ENCODE data around the gene CUL4A. TPM values are rescaled to one million over a fixed set of nuclear protein-coding genes. Genes with fewer than 3 reads are reported as not detected.

Gene CUL4A
- total and polyA plus RNA-seq, 2 donors (not counting 1 experiment from before 2014, with no cell fraction given), result 37.5 to 80.4 TPM

GRCh38 chr13:113223070-113223469 lies 13.7 kb downstream of the CUL4A start:
- CTCF ChIA-PET, result no interaction called here
- WGBS (ENCODE audit: insufficient coverage), result 98% methylated on average over 7 of the region's 7 CpGs
- DNase-seq (no peak), ATAC-seq (ENCODE audit: low read depth) (no peak)
- peaks cover 58% of the 10 kb centered on the region for H3K79me2 ChIP-seq (ENCODE audit: control insufficient read depth, insufficient read depth, low read length)
- Mint-ChIP-seq H3K27me3 (no peaks in the 10 kb centered on the region), H3K27ac (no peak overlapping the region), H3K9me3 (ENCODE audit: insufficient read depth) (no peaks in the 10 kb centered on the region), H3K4me3 (no peak overlapping the region), H3K4me1 (peaks cover 3% of the 10 kb centered on the region)
- POLR2A ChIA-PET, result no interaction called here
- no peak overlapping the region for H3K9ac ChIP-seq (ENCODE audit: low read length)
- no peak overlapping the region for H3K27ac ChIP-seq (ENCODE audit: low read length in 2 of 2)
- TF ChIP-seq CTCF (IDR thresholded peaks at IDR 0.05), result no peak
- no peak for TF ChIP-seq EZH2 (IDR thresholded peaks at IDR 0.05; ENCODE audit: borderline replicate concordance, insufficient read depth, low read depth, low read length, poor library complexity, severe bottlenecking)
- no peaks in the 10 kb centered on the region for H3K27me3 ChIP-seq (replicated peaks in 1 of 4; ENCODE audit: control extremely low read depth in 1 of 4, control insufficient read depth in 3 of 4, insufficient read depth in 4 of 4, low read length in 3 of 4)
- no peak overlapping the region for H3K4me2 ChIP-seq (replicated peaks; ENCODE audit: low read depth, low read length, poor library complexity, severe bottlenecking)
- no peak overlapping the region for H3K4me3 ChIP-seq (ENCODE audit: control extremely low read depth in 1 of 5, extremely low read depth in 1 of 5, insufficient read depth in 1 of 5, low read depth in 2 of 5, low read length in 4 of 5)
- peaks cover 0 to 76% of the 10 kb centered on the region in 2 experiments for H3K36me3 ChIP-seq (replicated peaks in 1 of 2; ENCODE audit: control extremely low read depth in 1 of 2, control insufficient read depth in 1 of 2, extremely low read depth in 1 of 2, insufficient read depth in 2 of 2, low read length in 1 of 2)
- no peaks in the 10 kb centered on the region for H3K4me1 ChIP-seq (ENCODE audit: control insufficient read depth in 2 of 2, insufficient read depth in 2 of 2, low read length in 2 of 2)
- intact Hi-C loops (cut with micrococcal nuclease), result no loop called here
- peaks cover 72% of the 10 kb centered on the region for H4K20me1 ChIP-seq (ENCODE audit: control insufficient read depth, insufficient read depth, low read length, poor library complexity, severe bottlenecking)
- H2AFZ ChIP-seq (ENCODE audit: insufficient read depth, low read depth, low read length, poor library complexity, severe bottlenecking), result no peak overlapping the region
- no peaks in the 10 kb centered on the region for H3K9me3 ChIP-seq (ENCODE audit: control extremely low read depth in 1 of 3, control insufficient read depth in 2 of 3, insufficient read depth in 1 of 3, low read length in 2 of 3)

DNA sequence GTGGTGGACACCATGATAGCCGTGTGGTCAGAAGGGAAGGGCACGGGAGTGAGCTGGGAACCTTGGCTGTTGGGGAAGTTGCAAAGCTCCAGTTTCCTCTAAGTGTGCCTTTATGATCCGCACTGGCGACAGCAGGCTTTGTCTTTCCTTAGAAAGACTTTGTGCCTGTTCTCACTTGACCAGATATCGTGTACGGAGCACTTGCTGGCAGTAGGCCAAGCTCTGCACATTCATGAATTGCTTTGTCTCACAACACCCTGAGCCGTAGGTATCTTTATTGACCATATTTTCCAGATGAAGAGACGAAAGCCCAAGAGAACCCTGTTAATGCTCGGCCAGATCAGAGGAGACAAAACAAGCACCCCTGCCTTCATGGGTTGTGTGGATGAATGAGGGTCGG lies 15.1 kb downstream of the CUL4A start:
- H3K27me3 ChIP-seq (replicated peaks in 1 of 4; ENCODE audit: control extremely low read depth in 1 of 4, control insufficient read depth in 3 of 4, insufficient read depth in 4 of 4, low read length in 3 of 4), result no peaks in the 10 kb centered on the region
- H3K27ac ChIP-seq (ENCODE audit: low read length in 2 of 2), result no peak overlapping the region
- H3K4me1 Mint-ChIP-seq, result peaks cover 2% of the 10 kb centered on the region
- TF ChIP-seq CTCF (IDR thresholded peaks at IDR 0.05), result no peak
- TF ChIP-seq EZH2 (IDR thresholded peaks at IDR 0.05; ENCODE audit: borderline replicate concordance, insufficient read depth, low read depth, low read length, poor library complexity, severe bottlenecking), result no peak
- ATAC-seq (ENCODE audit: low read depth), result no peak
- no peaks in the 10 kb centered on the region for H3K4me1 ChIP-seq (ENCODE audit: control insufficient read depth in 2 of 2, insufficient read depth in 2 of 2, low read length in 2 of 2)
- POLR2A ChIA-PET, result no interaction called here
- H2AFZ ChIP-seq (ENCODE audit: insufficient read depth, low read depth, low read length, poor library complexity, severe bottlenecking), result no peak overlapping the region
- H3K4me3 ChIP-seq (ENCODE audit: control extremely low read depth in 1 of 5, extremely low read depth in 1 of 5, insufficient read depth in 1 of 5, low read depth in 2 of 5, low read length in 4 of 5), result no peak overlapping the region
- H3K79me2 ChIP-seq (ENCODE audit: control insufficient read depth, insufficient read depth, low read length), result peaks cover 45% of the 10 kb centered on the region
- H3K36me3 ChIP-seq (replicated peaks in 1 of 2; ENCODE audit: control extremely low read depth in 1 of 2, control insufficient read depth in 1 of 2, extremely low read depth in 1 of 2, insufficient read depth in 2 of 2, low read length in 1 of 2), result peaks cover 0 to 78% of the 10 kb centered on the region in 2 experiments
- no peak overlapping the region for H3K4me3 Mint-ChIP-seq
- H3K9me3 ChIP-seq (ENCODE audit: control extremely low read depth in 1 of 3, control insufficient read depth in 2 of 3, insufficient read depth in 1 of 3, low read length in 2 of 3), result no peaks in the 10 kb centered on the region
- 98% methylated on average over 8 of the region's 10 CpGs for WGBS (ENCODE audit: insufficient coverage)
- H3K27me3 Mint-ChIP-seq, result no peaks in the 10 kb centered on the region
- H3K27ac Mint-ChIP-seq, result no peak overlapping the region
- no peak overlapping the region for H3K9ac ChIP-seq (ENCODE audit: low read length)
- intact Hi-C loops (cut with micrococcal nuclease), result no loop called here
- no peak overlapping the region for H3K4me2 ChIP-seq (replicated peaks; ENCODE audit: low read depth, low read length, poor library complexity, severe bottlenecking)
- DNase-seq, result no peak
- H3K9me3 Mint-ChIP-seq (ENCODE audit: insufficient read depth), result no peaks in the 10 kb centered on the region
- H4K20me1 ChIP-seq (ENCODE audit: control insufficient read depth, insufficient read depth, low read length, poor library complexity, severe bottlenecking), result peaks cover 59% of the 10 kb centered on the region
- CTCF ChIA-PET, result no interaction called here
